GM21390 (cell line): ENCODE measurements around the gene SMYD5.
"Not testable (repeated sequence)": the region's sequence is repeated elsewhere in the genome, so short reads cannot be mapped to it uniquely, and the experiment has no call there.

Experiments
- ATAC-seq: cut with Tn5 transposase; IDR thresholded peaks from one replicate; pipeline ENCODE4 v1.9.1; 2021; ENCODE audit not compliant: unreplicated experiment

Gene SMYD5

DNA sequence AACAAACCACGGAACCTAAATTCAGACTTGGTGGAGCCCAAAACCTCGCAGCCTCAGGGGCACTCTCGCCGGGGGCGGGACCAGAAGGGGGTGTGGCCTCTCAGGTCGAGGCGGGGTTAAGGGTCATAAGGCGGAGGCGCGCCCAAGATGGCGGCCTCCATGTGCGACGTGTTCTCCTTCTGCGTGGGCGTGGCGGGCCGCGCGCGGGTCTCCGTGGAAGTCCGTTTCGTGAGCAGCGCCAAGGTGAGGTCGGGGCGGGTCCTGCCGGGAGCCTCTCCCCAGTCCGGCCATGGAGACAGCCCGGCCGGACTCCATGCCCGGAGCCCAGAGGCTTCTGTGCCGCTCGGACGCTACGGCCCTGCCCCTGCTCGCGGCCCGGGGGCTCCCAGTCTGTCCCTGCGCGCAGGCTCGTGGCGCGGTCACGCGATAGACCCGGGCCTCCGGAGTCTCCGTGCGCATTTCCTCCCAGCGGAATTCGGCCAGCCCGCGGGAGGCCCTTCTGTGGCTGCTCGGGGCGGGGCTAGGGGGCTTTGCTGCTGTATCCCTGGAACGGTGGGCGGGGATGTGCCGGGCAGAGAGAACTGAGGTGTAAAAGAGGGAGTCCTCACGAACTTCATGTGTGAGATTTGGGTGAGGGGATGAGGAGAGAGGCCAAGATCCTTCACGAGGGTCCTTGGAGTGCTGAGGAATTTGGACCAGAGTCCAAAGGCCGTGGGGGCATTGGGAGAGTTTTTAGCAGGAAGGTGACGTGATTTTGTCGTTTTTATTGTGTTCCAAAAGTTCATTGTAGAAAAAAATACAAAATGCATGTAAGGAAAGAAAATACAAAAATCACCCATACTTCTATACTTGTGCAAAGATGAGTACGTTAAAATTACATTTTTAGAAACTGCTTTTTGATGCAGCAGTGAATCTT, at the start of gene SMYD5:
SMYD5 (plus strand) TSS at position 126 of the 916 bp plus-strand sequence; CDS start at position 148, 22 bp downstream.
- ATAC-seq = peak; percentile 91

DNA sequence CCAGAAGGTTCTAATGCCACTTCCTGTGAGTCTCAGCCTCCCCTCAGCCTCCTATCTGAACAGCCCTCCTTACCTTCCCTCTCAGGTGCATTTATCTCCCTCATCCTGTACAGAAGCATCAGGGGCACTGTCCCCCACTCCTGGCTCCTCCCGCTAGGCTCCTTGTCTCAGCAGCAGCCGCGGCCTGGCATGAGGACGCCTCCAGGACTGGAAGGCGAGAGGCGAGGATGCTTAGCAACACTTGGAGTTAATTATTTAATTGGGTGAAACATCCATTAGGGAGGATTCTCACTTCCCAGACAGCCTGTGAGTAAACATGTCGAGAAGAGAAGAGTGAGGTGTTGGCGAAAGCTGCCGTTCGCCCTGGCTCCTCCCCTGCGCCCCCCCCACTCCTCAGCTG, 48.1 kb upstream of the SMYD5 start:
- not testable (repeated sequence) for ATAC-seq

DNA sequence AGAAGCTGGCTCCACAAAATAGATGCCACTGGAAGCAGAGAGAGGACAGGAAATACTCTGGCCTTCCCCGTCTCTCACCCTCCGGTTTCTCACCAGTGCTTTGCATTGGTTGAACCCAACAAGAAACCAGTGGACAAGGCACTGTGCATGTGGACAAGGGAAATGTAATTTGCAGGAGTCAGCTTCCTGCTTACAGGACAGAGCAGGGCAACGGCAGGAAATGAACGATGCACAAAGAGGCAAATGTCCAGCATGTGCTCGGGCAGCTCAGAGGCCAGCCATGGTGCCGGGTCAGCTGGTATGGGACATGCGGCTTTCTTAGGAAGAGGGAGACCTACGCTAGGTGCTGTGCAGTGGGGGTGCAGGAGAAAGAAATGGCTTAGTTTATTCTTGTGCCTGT, 47.2 kb upstream of the SMYD5 start:
- not testable (repeated sequence) for ATAC-seq

DNA sequence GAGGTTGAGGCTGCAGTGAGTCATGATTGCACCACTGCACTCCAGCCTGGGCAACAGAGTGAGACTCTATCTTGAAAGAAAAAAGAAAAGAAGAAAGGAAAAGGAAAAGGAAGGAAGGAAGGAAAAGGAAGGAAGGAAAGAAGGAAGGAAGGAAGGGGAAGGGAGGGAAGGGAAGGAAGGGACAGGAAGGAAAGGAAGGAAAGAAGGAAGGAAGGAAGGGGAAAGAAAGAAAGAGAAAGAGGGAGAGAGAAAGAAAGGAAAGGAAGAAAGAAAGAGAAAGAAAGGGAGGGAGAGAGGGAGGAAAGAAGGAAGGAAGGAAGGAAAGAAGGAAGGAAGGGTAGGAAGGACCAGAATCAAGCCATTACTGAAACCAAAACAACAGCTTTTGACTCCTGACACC, 45.7 kb upstream of the SMYD5 start:
- ATAC-seq = not testable (repeated sequence)

DNA sequence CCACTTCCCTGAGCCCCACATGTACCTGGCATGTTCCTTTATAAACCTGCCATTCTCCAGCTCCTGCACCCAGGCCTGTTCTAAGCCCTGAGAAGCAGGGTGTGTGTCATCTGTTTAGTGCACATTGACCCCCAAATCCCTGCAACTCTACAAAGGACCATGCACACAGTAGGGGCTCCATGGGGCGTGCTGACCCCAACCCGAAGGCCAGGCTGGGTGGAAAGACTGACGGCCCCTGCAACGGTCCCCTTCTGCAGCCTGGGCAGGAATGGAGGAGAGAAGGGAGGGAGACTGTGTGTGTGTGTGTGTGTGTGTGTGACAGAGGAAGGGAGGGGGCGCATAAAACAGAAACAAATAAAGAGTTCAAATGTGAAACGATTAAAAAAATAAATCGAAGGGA, 43.7 kb upstream of the SMYD5 start:
- not testable (repeated sequence) for ATAC-seq

DNA sequence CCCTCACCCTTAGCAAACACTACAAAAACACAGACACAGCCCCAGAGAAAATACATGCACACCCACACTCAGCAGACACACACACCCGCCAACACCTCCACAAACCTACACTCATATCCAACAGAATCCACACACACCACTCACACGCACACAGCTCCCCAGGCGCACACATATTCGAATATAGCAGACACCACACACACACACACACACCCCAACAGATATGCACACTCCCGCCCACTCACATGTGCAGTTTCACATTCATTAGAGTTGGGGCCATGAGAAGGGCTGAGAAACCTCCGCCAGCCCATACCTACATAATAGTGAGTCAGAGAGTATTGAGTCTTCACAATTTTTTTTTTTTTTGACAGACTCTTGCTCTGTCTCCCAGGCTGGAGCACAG, 41.1 kb upstream of the SMYD5 start:
- no peak for ATAC-seq

DNA sequence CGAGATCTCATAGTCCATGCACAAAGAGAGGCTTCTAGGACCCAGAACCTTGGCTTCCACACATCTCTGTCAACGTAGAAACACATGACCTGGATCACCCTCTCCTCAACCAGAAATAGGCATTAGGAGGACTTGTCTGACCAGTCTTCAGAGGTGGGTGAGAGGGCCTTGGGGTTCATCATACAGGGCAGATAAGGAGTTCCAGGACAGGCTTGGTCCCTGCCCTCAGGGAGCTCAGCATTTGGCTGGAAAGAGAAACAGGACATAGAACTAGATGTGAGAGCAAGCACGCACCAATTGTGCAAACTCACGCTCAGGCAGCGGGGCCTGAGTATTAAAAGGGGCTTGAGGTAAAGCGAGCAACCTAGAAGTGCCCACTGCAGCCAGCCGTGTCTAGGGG, 40.3 kb upstream of the SMYD5 start:
- ATAC-seq = no peak

DNA sequence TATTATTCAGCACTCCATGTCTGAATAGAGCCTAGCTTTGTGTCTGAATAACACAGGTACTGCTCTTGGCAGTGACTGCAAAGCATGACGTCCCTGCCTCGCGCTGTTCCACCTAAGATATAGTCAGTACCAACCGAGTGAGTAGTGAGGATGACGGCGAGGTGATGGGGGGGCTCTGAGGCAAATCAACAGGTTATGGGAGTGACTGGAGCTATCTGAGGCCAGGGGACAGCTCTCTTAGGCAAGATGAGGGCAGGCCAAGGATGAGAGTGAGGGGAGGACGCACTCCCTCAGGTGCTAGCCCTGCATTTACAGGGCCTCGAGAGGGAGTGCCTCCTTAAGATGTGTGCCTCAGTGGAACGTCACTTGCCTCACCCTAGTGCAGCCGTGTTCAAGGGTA, 39.8 kb upstream of the SMYD5 start:
- ATAC-seq = no peak

DNA sequence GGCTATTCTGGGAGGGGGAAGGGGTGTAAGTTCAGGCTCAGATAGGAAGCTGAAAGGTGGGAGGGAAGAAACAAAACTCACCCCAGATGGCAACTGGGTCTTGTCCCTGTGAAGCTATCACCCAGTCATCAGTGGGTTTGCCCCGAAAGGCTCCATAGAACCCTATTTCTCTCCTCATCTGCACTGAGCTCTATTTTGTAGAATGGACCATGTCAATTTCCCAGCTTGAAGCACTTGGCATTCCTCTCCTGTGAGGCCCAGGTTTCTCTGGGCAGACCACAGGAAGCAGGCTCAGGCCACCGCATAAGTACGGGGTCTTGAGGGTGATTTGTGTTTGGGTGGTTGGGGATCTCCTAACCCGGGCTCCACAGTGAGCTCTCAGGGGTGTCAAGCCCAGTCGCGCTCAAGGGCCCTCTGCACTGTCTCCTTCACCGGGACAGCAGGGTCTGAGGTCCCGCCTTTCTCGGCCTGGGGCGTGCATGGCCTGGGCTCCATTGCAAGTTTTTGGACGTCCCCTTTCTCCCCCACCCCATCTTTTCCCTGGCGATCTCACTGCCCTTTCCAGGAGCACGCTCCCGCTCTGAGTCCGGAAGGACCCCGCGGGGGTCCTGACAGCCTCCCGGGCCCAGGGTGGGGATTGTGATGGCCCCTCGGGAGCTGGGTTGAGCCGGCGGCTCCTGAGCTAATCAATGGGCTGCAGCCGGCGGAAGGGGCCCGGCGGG, 38.9 kb upstream of the SMYD5 start:
- ATAC-seq = no peak

DNA sequence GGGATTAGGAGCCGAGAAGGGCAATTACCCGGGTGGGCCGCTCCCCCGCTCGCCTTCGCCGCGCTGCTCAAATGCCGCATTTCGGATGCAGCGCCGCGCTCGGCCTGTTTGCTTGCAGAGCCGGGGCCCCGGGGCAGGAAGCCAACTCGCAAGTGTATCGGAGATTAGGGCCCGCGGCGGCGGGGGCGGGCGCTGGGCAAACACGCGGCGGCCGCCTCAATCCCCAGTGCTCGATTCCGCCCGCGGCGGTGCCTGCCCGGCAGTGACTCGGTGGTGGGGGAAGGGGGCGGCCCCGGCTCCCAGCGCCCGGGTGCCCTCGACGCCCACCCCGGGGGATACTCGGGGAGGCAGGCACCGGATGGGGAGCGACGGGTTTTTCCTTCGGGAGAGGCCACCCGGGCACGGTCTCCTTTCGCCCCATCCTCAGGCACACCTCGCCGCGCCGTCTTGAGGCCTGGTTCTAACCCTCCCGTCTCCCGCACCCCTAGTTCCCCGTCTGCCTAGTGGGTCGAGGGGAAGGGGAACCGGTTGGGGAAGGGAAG, 38.3 kb upstream of the SMYD5 start:
- ATAC-seq = no peak

DNA sequence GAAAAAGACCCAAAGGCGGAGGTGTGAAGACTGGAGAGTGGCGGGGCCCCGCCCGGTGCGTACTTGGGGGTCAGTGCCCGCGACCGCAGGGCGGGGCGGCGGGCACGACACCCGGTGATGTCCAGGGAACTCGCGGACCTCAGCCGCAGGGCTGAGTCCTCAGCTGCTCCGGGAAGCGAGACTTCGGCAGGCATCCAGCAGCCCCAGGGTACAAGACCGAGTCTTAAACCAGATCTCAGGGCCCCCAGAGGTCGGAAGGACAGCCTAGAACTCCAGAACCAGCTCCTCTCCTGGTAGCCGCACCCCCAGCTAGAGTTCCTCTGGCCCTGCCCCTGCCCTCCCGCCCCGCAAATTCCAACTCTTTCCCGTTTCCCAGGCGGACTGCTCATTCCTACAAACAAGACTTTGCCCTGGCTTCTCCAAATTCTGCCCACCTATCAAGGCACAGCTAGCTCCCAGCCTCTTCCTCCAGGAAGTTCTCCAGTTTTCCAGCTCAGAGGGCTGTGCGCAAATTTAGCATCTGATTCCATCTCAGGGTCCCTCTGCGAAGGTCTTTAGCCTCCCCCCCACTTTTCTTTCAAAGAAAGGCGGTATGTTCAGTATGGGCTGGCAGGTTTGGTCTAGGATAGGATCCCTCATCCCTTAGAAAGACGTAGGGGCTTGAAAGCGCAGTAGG, 37.7 kb upstream of the SMYD5 start:
- no peak for ATAC-seq

DNA sequence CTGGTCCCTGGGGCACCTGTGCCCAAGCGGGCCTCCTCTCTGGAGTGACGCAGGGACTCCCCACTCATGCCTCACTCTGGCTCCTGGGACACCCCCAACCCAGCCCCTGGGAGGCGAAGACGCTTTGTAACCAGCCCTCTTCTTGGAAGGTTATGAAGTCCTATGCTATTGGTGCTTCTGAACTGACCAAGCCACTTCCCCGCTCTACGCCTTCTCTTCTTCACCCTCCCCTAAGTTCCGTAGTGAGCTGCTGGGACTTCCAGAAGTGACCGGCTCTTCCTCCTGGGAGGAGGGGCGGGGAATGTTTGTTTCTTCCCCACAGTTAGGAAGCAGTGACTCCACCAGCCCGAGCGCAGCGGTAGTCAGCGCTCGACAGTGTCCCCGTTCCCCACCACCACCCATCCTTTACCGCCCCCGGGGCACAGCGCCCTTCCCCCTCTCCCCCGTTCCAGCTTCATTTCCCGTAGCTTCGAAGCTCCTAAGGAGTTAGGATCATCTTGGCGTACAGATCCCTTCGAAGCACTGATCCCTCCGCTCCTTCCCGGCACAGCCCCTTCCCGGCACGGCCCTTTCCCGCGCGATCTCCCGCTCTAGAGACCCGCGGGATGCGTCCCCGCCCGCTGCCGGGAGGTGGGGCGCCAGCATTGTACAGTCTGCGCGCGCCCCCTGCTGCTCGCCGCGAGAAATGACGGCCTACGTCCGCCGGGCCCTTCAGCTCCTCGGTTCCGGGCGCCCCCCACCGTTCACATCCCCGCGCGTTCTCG, 37.0 kb upstream of the SMYD5 start:
- peak; percentile 85 for ATAC-seq

DNA sequence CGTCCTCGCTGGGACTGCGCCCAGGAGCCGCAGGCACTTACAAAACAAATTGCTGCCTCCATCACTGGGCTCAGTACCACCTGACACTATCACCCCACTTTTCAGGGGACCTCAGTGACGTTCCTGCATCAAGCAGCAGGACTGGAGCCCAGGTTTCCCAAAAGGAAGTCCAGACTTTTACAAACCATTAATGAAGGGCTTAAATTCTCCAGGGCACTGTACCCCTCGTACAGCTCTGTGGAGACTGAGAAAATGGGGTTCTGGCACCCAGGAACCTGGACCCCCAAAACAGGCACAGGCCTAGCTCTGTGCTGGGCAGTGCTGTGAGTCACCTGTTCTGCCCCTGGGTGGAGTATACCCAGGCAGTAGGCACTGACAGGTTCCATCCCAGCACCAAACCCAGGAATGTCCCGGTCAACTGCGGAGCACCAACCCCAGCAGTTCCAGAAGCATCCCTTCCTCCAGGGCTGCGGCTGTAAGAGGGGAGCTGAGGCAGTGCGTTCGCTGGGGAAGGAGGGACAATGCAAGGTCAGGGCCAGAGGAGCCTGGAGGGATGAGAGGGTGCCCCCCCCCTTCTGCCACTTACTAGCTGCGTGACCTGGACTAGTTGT, 36.3 kb upstream of the SMYD5 start:
- no peak for ATAC-seq

DNA sequence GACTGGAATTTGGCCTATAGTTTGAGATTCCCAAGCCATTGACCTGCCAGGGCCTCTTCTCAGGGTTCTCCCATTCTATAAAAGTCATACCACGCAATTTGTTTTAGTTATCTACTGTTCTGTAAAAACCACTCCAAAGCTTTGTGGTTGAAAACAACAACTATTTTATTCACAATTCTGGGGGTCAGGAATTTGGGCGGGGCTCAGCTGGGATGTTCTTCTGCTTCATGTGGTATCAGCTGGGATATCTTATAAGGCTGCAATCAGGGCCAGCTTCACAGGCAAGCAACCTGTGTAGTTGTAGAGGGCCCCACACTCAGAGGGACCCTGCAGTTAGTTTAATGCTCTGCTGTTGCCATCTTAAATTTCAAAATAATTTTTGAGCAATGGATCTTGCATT, 28.1 kb upstream of the SMYD5 start:
- ATAC-seq = no peak

DNA sequence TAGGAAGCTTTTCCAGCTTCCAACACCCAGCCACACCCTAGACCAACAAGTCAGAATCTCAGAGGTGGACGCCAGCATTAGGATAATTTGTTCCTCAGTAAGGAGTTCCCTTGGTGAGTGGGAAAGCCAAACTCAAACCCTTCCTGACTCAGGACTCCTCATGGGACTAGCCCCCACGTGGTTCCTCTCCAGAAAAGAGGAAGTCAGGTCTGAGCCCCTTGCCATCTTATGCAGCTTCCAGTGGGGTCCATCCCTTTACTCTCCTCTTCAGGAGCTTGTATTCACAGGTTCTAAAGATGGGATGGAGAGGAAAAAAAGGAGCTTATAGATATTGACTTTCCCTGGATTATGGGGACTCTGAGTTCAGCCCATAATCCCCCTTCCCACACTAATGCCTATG, 26.5 kb upstream of the SMYD5 start:
- no peak for ATAC-seq

DNA sequence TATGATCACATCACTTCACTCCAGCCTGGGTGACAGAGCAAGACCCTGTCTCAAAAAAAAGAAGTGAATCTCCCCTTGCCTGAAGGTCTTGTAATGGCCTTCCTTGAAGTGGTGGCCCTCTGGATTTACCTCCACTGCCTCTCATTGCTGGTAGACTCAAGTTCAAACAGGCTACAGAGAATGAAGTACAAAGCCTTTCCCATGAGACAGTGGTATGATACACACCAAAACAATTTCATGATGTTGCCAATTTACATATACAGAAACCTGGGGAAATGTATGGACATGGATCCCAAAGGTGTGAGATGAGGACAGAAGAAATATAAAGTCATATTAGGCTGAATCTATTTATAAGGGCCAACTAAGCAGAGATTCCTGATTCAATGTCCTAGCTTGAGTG, 16.5 kb upstream of the SMYD5 start:
- no peak for ATAC-seq

DNA sequence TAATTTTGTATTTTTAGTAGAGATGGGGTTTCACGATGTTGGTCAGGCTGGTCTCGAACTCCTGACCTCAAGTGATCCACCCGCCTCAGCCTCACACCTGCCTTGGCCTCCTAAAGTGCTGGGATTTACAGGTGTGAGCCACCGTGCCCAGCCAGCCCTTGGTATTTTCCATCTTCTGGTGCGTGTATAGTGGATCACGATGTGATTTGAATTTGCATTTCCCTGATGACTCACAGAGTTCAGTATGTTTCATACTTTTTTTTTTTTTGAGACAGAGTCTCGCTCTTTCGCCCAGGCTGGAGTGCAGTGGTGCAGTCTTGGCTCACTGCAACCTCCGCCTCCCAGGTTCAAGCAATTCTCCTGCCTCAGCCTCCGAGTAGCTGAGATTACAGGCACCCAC, 13.8 kb upstream of the SMYD5 start:
- ATAC-seq = not testable (repeated sequence)

DNA sequence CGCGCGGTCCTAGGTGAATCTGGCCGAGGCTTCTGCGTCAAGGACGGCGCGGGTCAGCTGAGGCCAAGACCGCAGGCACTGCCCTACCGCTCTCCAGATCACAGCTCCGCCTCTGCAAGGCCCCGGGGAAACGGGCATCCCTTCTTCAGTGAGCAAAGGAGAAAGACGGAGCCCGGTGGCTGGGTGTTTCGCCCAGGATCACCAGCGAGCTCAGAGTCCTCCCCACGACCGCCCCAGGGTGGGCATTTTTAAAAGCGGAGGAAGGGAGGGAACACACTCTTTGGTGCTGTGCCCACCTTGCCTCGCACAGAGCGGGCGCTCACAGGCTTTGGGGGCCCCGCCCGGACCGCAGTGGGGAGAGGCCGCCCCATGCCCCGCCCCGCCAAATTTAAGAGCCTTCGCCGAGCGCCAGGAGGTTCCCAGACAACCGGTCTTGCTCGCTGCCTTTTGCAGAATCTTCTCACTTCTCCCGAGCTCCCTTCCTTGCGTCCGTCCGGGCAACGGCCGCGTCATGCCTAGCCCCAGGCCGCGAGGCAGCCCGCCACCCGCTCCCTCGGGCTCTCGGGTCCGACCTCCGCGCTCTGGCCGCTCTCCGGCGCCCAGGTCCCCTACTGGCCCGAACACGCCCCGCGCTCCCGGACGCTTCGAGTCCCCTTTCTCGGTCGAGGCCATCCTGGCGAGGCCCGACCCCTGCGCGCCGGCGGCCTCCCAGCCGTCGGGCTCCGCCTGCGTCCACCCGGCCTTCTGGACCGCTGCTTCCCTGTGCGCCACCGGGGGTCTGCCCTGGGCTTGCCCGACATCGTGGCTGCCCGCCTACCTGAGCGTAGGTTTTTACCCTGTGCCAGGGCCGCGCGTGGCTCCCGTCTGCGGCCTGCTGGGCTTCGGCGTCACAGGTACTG, 11.6 kb upstream of the SMYD5 start, which contains the start of gene NOTO:
NOTO (plus strand) TSS at position 419 of the 899 bp plus-strand sequence; CDS start at position 512, 93 bp downstream.
- no peak for ATAC-seq

DNA sequence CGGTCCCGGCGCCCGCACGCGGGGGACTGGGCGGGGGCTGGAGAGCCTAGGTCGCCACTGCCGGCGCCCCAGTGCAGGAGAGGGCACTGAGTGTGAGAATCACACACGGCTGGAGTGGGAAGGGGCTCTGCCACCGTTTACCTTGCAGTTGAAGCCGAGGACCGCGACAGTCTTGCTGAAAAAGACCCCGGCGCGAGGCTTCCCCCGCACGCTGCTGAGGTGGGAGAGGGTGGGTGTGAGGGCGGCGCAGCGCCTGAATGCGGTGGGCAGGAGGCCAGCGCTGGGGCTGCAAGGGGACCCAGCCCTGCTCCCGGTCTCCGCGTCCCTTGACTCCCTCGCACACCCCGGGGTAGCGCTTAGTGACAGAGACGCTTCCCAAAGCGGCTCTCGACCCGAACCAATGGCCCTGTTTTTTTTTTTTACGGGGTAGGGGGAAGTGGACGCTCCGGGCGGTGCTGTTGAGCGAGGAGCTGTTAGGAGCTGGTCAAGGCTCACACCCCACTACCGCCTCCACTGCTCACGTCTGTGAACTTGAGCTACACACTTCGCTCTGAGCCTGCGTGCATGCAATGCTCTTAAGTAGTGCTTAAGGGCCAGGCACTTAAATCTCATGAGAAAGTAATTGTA, 10.9 kb upstream of the SMYD5 start:
- no peak for ATAC-seq
